ENCODE results near the gene KMT5B.

The KMT5B gene

DNA sequence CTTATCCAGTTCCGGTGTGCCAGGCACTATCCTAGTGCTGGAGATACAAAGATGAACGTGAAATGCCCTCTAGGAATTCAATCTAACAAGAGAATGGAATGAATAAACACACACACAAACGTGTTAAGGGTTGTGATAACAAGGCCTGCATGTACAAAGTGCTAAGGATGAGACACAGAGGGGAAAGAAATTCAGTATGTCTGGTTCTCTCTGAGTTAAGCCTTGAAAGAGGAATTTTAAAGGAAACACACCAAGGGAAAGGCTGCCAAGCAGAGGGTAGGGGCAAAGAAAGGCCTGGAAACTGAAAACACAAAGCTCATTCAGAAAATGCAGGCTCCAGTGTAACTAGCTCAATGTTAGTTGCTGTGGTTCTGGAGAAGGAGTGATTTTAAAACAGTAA lies 96.1 kb downstream of the KMT5B start:
- DNase-seq: no peak

GRCh38 chr11:68116126-68116525 lies 97.0 kb downstream of the KMT5B start:
- no peak for DNase-seq

- no peak for DNase-seq
These were observed 97.8 kb downstream of the KMT5B start for GRCh38 chr11:68115285-68115684.

DNA sequence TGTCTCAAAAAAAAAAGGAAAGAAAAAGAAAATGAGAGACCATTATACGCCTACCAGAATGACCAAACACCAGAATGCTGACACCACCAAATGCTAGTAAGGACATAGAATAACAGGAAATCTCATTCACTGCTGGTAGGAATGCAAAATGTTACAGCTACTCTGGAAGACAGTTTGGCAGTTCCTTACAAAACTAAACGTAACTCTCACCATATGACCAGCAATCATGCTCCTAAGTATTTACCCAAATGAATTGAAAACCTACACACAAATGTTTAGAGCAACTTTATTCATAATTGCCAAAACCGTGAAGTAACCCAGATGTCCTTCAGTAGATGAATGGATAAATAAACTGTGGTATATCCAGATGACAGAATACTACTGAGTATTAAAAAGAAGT lies 99.1 kb downstream of the KMT5B start:
- DNase-seq: no peak

- DNase-seq: no peak
These were observed 105.4 kb downstream of the KMT5B start for GRCh38 chr11:68107689-68108088.

DNA sequence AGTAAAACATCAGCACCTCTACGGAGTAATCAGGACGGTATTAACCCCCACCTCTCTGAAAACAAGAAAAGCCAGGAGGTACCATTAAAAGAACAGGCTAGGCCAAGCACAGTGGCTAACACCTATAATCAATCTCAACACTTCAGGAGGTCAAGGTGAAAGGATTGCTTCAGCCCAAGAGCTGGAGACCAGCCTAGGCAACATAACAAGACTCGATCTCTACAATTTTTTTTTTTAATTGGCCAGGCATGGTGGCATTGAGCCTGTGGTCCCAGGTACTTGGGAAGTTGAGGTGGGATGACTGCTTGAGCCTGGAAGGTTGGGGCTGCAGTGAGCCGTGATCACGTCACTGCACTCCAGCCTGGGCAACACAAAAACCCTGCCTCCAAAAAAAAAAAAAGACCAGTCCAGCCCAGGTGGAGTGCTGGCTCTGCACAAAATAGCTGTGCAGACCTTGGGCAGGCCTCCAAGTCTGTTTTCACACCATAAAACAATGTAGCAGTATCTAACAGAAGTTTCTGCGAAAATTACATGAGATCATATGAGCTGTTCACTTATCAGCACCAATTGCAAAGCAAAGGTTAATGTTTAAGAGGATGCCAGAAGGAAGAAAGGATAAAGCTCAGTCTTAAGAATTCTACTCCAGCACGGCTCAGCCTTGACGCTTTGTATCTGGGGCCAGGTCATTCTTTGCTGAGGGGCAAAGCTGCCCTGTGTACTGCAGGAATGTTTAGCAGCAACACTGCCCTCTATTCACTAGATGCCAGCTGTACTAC lies 106.7 kb downstream of the KMT5B start:
- no peak for DNase-seq

Data from CD4-positive, alpha-beta T cell treated with Interleukin-6 for 4 hours (primary cell).